HG02938 (cell line): ENCODE measurements around the gene RGMA.

Experiments
- ATAC-seq: cut with Tn5 transposase; IDR thresholded peaks from one replicate; pipeline ENCODE4 v1.9.1; 2021; ENCODE audit warnings: mild to moderate bottlenecking, moderate library complexity; ENCODE audit not compliant: unreplicated experiment

The RGMA gene

GRCh38 chr15:93093765-93094164 is 4.8 kb upstream of the RGMA start:
- no peak for ATAC-seq

- no peak for ATAC-seq
Measured at GRCh38 chr15:93091465-93091864, 2.5 kb upstream of the RGMA start.

- ATAC-seq: no peak
Measured at GRCh38 chr15:93089727-93090305, 805 bp upstream of the RGMA start.

- ATAC-seq: peak; percentile 20
Measured at GRCh38 chr15:93088200-93088980, 621 bp downstream of the RGMA start.

- peak; percentile 69 for ATAC-seq
Measured at GRCh38 chr15:93087825-93088199, 1.2 kb downstream of the RGMA start.

GRCh38 chr15:93086791-93087190 is 2.2 kb downstream of the RGMA start:
- no peak for ATAC-seq

GRCh38 chr15:93085692-93086091 is 3.3 kb downstream of the RGMA start:
- no peak for ATAC-seq

GRCh38 chr15:93082861-93083260 is 6.2 kb downstream of the RGMA start:
- no peak for ATAC-seq

- no peak for ATAC-seq
Measured at GRCh38 chr15:93081399-93081798, 7.6 kb downstream of the RGMA start.

- no peak for ATAC-seq
Measured at GRCh38 chr15:93080451-93080850, 8.6 kb downstream of the RGMA start.

GRCh38 chr15:93076875-93077274 is 12.1 kb downstream of the RGMA start:
- ATAC-seq: no peak

- ATAC-seq: no peak
Measured at GRCh38 chr15:93076217-93076616, 12.8 kb downstream of the RGMA start.

GRCh38 chr15:93074599-93074998 is 14.4 kb downstream of the RGMA start:
- no peak for ATAC-seq

GRCh38 chr15:93073465-93073952 is 15.5 kb downstream of the RGMA start:
- ATAC-seq: no peak

GRCh38 chr15:93072411-93073394 is 16.3 kb downstream of the RGMA start:
- no peak for ATAC-seq

- ATAC-seq: no peak
Measured at GRCh38 chr15:93072011-93072410, 17.0 kb downstream of the RGMA start.

GRCh38 chr15:93071469-93071936 is 17.5 kb downstream of the RGMA start:
- no peak for ATAC-seq

GRCh38 chr15:93070551-93071296 is 18.3 kb downstream of the RGMA start:
- ATAC-seq: no peak

GRCh38 chr15:93070132-93070531 is 18.9 kb downstream of the RGMA start:
- ATAC-seq: no peak

GRCh38 chr15:93068581-93069199 is 20.3 kb downstream of the RGMA start:
- no peak for ATAC-seq
